GM19468 (cell line): ENCODE results near the gene COL23A1.

Experiments
- ATAC-seq: cut with Tn5 transposase; IDR thresholded peaks from one replicate; pipeline ENCODE4 v1.9.1; 2021; ENCODE audit warnings: mild to moderate bottlenecking, moderate library complexity, moderate number of reproducible peaks; ENCODE audit not compliant: unreplicated experiment; ENCODE audit errors: extremely low read depth

Gene COL23A1

GRCh38 chr5:178357121-178357521 is 233.1 kb downstream of the COL23A1 start:
- no peak for ATAC-seq

- no peak for ATAC-seq
Observed at GRCh38 chr5:178356431-178356872, 233.7 kb downstream of the COL23A1 start.

- no peak for ATAC-seq
Observed at GRCh38 chr5:178355671-178356070, 234.5 kb downstream of the COL23A1 start.

GRCh38 chr5:178353461-178353860 is 236.7 kb downstream of the COL23A1 start:
- ATAC-seq, result no peak

- ATAC-seq, result no peak
Observed at GRCh38 chr5:178352035-178352349, 238.2 kb downstream of the COL23A1 start.

- ATAC-seq, result no peak
Observed at GRCh38 chr5:178351221-178352034, 238.8 kb downstream of the COL23A1 start.

- no peak for ATAC-seq
Observed at GRCh38 chr5:178350361-178351220, 239.6 kb downstream of the COL23A1 start.

GRCh38 chr5:178349625-178350353 is 240.4 kb downstream of the COL23A1 start:
- no peak for ATAC-seq

GRCh38 chr5:178349075-178349511 is 241.1 kb downstream of the COL23A1 start:
- ATAC-seq, result no peak

- no peak for ATAC-seq
Observed at GRCh38 chr5:178348356-178349074, 241.7 kb downstream of the COL23A1 start.

GRCh38 chr5:178347956-178348355 is 242.2 kb downstream of the COL23A1 start:
- ATAC-seq, result no peak

- no peak for ATAC-seq
Observed at GRCh38 chr5:178346607-178347334, 243.4 kb downstream of the COL23A1 start.

- no peak for ATAC-seq
Observed at GRCh38 chr5:178343306-178343705, 246.9 kb downstream of the COL23A1 start.

GRCh38 chr5:178341851-178342140 is 248.4 kb downstream of the COL23A1 start:
- no peak for ATAC-seq

GRCh38 chr5:178341091-178341850 is 248.9 kb downstream of the COL23A1 start:
- no peak for ATAC-seq

GRCh38 chr5:178340637-178341036 is 249.6 kb downstream of the COL23A1 start:
- no peak for ATAC-seq

GRCh38 chr5:178340187-178340586 is 250.0 kb downstream of the COL23A1 start:
- ATAC-seq, result no peak

- ATAC-seq, result no peak
Observed at GRCh38 chr5:178339272-178339671, 250.9 kb downstream of the COL23A1 start.

- ATAC-seq, result no peak
Observed at GRCh38 chr5:178338750-178339144, 251.4 kb downstream of the COL23A1 start.
